Upper lobe of left lung (tissue), 6 donors: ENCODE results near the gene SPDYE17. TPM values are rescaled to one million over a fixed set of nuclear protein-coding genes. Genes with fewer than 3 reads are reported as not detected.
"Not testable (repeated sequence)": the region's sequence is repeated elsewhere in the genome, so short reads cannot be mapped to it uniquely, and the experiment has no call there.

Source experiments
- ATAC-seq, 2 donors: fragments of 200-7000 bp; cut with Tn5 transposase; one replicate each; pipeline ENCODE4 v1.9.1; 2022; ENCODE audit warnings: mild to moderate bottlenecking in 2 of 2, moderate library complexity in 2 of 2; ENCODE audit not compliant: low FRiP score in 2 of 2
- DNase-seq, 2 donors: peaks; one replicate each; pipeline ENCODE4 v3.0.0-alpha.2; 2019 to 2020
- H3K27ac ChIP-seq, 4 donors: fragments of 200-600 bp; sonication (generic); one replicate each; pipeline ENCODE4 v1.5.1; 2016 to 2019
- H3K27me3 ChIP-seq, 4 donors: fragments of 200-600 bp; sonication (generic); one replicate each; pipeline ENCODE4 v1.5.1; 2017 to 2019
- H3K36me3 ChIP-seq, 4 donors: fragments of 200-600 bp; sonication (generic); one replicate each; pipeline ENCODE4 v1.5.1; 2016 to 2019
- H3K4me1 ChIP-seq, 4 donors: fragments of 200-600 bp; sonication (generic); one replicate each; pipeline ENCODE4 v1.5.1; 2018 to 2019
- H3K4me3 ChIP-seq, 4 donors: fragments of 200-600 bp; sonication (generic); one replicate each; pipeline ENCODE4 v1.5.1; 2017 to 2019; ENCODE audit warnings: mild to moderate bottlenecking in 2 of 4, moderate library complexity in 1 of 4
- H3K9me3 ChIP-seq, 4 donors: fragments of 200-600 bp; sonication (generic); one replicate each; pipeline ENCODE4 v1.5.1; 2018 to 2019
- WGBS, 2 donors: methylation state at CpG; one replicate each; pipeline ENCODE4 v1.1.5; 2017 to 2018; 5-methylcytosine and 5-hydroxymethylcytosine counted together
- total RNA-seq, 6 donors: library from RNA; depleted of rRNA in 4 of 6; stranded (reverse); fragments of >200 nt in 4 of 6; gene quantifications; one replicate each; pipeline versions ENCODE4 v1.1.0 to v1.2.1, GENCODE V29; 2016 to 2021
- donor health status: DM: no; HTN: no; CAD: no; lungs with moderate emphysema.
- donor health status: DM: no; HTN: yes; CAD: no; lungs with severe emphysema.

The SPDYE17 gene
- total RNA-seq, 6 donors from 2014 or later: not detected

DNA sequence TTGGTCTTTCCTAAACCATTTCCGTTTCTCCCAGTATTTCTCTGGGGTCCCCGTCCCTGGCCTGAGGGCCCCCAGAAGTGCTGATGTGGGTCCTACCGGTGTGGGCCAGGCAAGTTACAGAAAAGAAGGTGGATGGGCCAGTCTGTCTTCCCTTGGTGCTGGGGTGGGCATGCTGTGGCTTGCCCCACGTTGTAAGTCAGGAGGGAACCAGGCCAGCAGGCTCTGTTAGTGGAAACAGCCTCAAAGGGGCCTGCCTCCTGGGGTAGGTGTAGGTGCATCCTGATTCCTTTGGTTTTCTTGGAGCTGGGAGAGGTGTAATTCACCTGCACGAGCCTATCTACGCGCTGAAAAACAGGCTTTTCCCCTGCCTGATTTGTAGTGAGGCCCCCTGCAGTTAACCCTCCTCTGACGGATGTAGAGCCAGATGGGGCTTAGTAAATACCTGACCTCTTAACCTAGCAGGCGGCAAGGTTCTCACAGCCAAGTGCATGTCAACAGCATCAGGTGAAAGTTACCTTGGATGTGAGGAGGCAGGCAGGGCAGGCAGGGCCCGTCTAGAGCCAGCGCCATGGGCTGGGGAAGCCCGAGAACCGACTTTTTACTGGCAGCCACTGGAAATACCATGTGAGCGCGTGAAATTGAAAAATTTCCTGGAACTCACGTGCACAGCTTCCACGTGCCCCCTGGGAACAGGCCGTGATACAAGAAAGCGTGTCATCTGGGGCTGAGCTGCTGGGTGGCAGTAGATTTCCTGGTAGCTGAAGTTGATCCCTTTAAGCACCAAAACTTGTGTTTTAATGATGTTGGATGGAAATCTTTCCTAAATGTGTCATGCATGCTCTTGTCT lies 48.0 kb downstream of the SPDYE17 start:
- H3K4me1 ChIP-seq, ATAC-seq, H3K4me3 ChIP-seq, H3K27me3 ChIP-seq, H3K27ac ChIP-seq, H3K9me3 ChIP-seq, DNase-seq: not testable (repeated sequence)
- peaks cover 0 to 25% (median 9%) of the 10 kb centered on the region in 4 donors for H3K36me3 ChIP-seq
- WGBS, 2 donors: no CpG with 5 or more reads among the region's 19 CpGs

DNA sequence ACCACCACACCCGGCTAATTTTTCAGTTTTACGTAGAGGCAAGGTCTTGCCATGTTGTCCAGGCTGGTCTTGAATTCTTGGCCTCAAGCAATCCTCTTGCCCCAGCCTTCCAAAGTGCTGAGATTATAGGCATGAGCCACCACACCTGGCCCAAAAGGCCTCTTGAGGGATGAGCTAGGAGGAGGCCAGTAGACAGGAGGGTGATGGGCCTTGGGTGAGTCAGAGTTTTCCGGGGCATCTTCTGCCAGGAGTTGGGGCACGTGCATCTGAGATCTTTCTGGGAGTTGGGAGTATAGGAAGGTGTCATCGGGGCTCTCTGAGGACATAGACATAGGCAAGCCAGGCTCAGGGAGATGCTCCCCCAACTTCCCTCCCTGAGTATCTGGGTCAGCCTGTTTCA lies 48.8 kb downstream of the SPDYE17 start:
- ATAC-seq, H3K27me3 ChIP-seq, DNase-seq, H3K9me3 ChIP-seq, H3K4me1 ChIP-seq, H3K4me3 ChIP-seq, H3K27ac ChIP-seq: not testable (repeated sequence)
- WGBS, 2 donors: 100% methylated on average over 1 of the region's 5 CpGs; no CpG with 5 or more reads in 1 of the 2 donors
- peaks cover 0 to 31% (median 11%) of the 10 kb centered on the region in 4 donors for H3K36me3 ChIP-seq

DNA sequence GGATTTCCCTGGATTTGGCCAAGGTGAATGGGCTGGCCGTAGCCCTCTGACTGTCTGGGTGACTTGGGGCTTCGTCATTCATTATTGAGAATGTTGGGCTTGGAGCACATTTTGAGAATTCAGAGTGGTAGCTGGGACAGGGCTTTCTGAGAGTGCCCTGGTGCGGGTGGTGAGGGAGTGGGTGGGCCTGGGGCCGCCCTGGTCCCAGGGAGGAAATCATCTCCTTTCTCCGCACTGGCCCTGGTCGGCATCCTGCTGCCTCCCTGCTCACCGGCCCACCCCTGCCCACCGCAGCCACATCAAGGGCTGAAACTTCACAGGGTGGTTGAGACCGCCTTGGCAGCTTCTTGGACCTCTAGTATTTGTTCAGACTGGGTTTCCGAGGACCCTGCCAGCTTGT lies 49.7 kb downstream of the SPDYE17 start:
- ATAC-seq, H3K4me3 ChIP-seq: not testable (repeated sequence)
- WGBS, 2 donors: no CpG with 5 or more reads among the region's 10 CpGs

DNA sequence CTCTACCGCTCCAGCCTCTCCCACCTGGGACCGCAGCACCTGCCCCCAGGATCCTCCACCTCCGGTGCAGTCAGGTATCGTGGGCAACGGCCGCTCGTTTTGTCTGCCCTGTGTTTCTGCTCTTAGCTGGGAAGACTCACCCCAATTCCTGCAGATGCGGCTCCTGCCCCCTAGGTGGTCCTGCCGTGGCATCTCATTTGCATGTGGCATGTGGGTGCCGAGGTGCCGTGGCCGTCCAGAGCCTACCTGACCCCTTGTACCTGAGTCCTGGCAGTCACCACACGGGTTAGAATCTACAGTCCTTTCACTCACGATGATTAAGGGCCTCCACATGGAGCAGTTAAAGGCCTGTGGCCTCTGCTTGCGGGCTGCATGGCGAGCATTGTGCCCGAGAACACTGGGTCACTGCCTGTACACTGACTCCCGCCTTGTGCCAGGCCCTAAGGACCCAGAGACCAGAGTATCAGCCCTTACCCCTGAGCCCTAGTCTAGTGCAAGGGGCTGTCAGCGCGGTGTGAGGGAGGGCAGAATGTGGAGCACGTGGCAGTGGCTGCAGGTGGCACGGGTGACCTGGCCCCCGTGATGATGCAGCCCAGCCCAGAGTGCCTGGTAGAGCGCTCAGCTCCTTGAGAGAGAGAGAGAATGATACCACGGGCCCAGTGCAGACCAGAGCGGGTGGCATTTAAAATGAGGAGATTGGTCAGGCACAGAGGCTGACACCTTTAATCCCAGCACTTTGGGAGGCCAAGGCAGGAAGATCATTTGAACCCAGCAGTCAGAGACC lies 50.8 kb downstream of the SPDYE17 start:
- not testable (repeated sequence) for H3K4me1 ChIP-seq, H3K9me3 ChIP-seq, ATAC-seq, H3K4me3 ChIP-seq, H3K27ac ChIP-seq, H3K27me3 ChIP-seq
- H3K36me3 ChIP-seq: peaks cover 0 to 34% (median 11%) of the 10 kb centered on the region in 4 donors
- peak in 1 of 2 donors; percentile 64 for DNase-seq
- 91 to 97% methylated on average over 5 to 14 of the region's 26 CpGs for WGBS, 2 donors

More for the DNA sequence above, 49.7 kb downstream of the SPDYE17 start:
- DNase-seq, H3K9me3 ChIP-seq, H3K27me3 ChIP-seq, H3K4me1 ChIP-seq, H3K27ac ChIP-seq: not testable (repeated sequence)
- H3K36me3 ChIP-seq: peaks cover 0 to 34% (median 11%) of the 10 kb centered on the region in 4 donors

DNA sequence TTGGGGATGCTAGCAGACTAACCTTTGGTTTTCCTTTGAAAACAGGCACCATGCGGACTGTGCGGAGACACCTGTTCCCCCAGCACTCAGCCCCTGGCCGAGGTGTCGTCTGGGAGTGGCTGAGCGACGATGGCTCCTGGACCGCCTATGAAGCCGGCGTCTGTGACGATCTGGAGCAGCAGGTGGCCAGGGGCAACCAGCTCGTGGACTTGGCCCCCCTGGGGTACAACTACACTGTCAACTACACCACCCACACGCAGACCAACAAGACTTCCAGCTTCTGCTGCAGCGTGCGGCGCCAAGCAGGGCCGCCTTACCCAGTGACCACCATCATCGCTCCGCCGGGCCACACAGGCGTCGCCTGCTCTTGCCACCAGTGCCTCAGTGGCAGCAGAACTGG lies 51.6 kb downstream of the SPDYE17 start:
- ATAC-seq, H3K4me3 ChIP-seq, H3K4me1 ChIP-seq, H3K27me3 ChIP-seq, H3K9me3 ChIP-seq, H3K27ac ChIP-seq: not testable (repeated sequence)
- peaks cover 0 to 34% (median 11%) of the 10 kb centered on the region in 4 donors for H3K36me3 ChIP-seq
- WGBS, 2 donors: 95 to 96% methylated on average over 15 to 20 of the region's 21 CpGs
- DNase-seq: peak in 1 of 2 donors; percentile 62

DNA sequence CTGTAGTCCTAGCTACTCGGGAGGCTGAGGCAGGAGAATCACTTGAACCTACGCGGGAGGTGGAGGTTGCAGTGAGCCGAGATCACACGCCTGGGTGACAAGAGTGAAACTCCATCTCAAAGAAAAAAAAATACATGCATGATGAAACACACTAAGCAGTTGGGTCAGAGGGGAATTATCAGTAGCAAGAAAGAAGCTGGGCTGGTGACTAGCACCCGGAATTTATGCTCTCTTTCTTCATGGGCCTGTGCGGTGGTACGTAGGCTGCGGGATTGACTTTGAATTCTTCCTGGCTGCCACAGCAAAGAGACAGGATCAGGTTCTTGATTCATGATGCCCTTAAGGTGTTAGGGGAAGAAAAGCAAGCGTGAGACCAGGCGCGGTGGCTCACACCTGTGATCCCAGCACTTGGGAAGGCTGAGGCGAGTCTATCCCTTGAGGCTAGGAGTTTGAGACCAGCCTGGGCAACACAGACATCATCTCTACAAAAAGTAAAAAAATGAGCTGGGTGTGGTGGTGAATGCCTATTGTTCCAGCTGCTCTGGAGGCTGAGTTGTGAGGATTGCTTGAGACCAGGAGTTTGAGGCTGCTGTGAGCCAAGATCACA lies 54.3 kb downstream of the SPDYE17 start:
- H3K4me3 ChIP-seq, H3K27me3 ChIP-seq, DNase-seq, H3K27ac ChIP-seq, H3K9me3 ChIP-seq, ATAC-seq, H3K4me1 ChIP-seq: not testable (repeated sequence)
- WGBS, 2 donors: 87 to 90% methylated on average over 4 to 5 of the region's 13 CpGs
- peaks cover 0 to 35% (median 11%) of the 10 kb centered on the region in 4 donors for H3K36me3 ChIP-seq

DNA sequence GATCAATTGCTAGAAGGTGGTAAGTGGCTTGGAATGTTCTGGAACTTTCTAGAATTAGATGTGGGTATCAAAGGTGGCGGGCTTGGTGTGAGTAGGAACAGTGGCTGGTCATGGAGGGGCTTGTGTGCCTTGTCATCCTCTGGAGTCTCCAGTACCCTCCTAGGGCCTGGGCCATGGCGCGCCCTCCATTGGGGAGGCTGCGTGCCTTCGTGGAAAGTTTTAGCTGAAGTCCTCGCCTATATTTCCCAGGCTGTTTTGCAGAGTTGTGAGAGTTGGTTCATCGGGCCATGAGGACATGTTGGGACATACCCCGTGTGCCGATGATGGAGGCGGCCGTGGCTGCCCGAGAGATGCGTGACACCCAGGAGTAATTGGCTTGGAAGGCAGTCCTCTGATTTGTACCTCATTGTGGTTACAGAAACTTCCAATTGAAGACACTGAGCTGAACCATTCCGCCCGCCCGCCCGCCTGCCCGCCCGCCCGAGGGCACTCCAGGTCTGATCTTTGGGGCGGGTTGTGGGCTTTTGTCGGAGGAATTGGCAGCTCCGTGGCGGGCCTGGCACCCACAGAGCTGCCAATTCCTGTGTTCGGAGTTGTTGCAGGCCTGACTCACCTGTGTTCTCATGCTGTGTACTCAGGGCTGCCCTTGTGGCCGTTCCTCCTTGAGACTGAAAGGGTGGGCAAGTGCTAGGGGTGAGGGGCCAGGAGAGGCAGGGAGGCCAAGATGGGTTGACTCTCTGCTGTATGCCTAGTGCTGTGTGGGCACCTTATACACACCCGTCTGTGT lies 57.2 kb downstream of the SPDYE17 start:
- H3K27ac ChIP-seq, H3K4me3 ChIP-seq, H3K27me3 ChIP-seq, H3K9me3 ChIP-seq, H3K4me1 ChIP-seq, ATAC-seq: not testable (repeated sequence)
- DNase-seq: peak in 1 of 2 donors; percentile 46
- H3K36me3 ChIP-seq: peaks cover 0 to 19% (median 5%) of the 10 kb centered on the region in 4 donors
- 92 to 94% methylated on average over 10 to 18 of the region's 27 CpGs for WGBS, 2 donors

DNA sequence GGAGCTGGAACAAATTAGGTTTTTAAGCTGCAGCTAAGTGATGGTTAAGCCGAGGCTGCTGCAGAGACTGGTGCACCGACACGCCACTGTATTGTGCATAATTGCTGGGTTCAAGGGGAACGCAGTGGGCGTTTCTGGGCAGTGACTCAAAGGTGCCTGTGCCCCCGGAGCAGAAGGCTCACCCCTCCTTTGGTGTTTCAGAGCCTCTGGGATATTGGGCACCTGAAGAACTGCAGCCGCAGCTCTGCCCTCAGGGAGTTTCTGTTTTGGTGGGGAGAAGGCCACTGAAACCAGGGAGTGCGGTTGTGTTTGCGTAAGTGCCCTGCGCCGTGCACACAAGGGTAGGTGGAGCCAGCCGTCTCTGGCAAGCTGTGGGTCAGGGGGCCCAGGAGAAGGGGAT lies 57.8 kb downstream of the SPDYE17 start:
- DNase-seq, H3K27ac ChIP-seq, ATAC-seq, H3K9me3 ChIP-seq, H3K4me3 ChIP-seq, H3K4me1 ChIP-seq, H3K27me3 ChIP-seq: not testable (repeated sequence)
- 100% methylated on average over 1 of the region's 12 CpGs; no CpG with 5 or more reads in 1 of the 2 donors for WGBS, 2 donors
- peaks cover 0 to 12% (median 3%) of the 10 kb centered on the region in 4 donors for H3K36me3 ChIP-seq

DNA sequence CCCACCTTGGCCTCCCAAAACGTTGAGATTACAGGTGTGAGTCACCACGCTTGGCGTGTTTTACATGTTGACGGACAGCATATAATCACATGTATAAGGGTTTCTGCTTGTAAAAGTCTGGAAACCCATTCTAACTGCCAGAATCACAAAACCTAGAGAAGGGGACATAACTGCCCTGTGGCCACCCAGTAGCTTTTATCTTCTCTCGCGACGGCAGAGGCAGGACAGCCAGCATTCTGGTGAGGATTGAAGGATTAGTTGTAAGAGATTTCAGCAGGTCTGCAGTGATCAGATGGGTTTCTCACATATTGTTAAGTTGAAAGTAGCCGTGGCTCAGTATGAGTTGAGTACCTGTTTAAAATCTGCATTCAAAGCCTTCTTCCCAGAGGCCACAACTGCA lies 59.8 kb downstream of the SPDYE17 start:
- ATAC-seq, H3K9me3 ChIP-seq, H3K4me3 ChIP-seq, H3K27me3 ChIP-seq, H3K36me3 ChIP-seq, DNase-seq, H3K4me1 ChIP-seq, H3K27ac ChIP-seq: not testable (repeated sequence)
- WGBS, 2 donors: 91 to 96% methylated on average over 6 to 8 of the region's 8 CpGs
